Endodermal cell (in vitro differentiated cells): Measurements from ENCODE around the gene BEST1. TPM values are rescaled to one million over a fixed set of nuclear protein-coding genes. Genes with fewer than 3 reads are reported as not detected.

Experiments used
- DNase-seq: peaks from one replicate; pipeline ENCODE4 v3.0.0-alpha.2; 2017
- H3K27ac ChIP-seq: 2 replicates; pipeline ENCODE4 v1.5.1; 2013; ENCODE audit warnings: mild to moderate bottlenecking, low read depth, low read length, moderate library complexity
- H3K27me3 ChIP-seq: 2 replicates; pipeline ENCODE4 v1.6.1; 2013; ENCODE audit warnings: mild to moderate bottlenecking, low read length, moderate library complexity; ENCODE audit not compliant: insufficient read depth, control insufficient read depth, poor library complexity, severe bottlenecking
- H3K36me3 ChIP-seq: 2 replicates; pipeline ENCODE4 v1.7.0; 2013; ENCODE audit warnings: mild to moderate bottlenecking, low read length, moderate library complexity; ENCODE audit not compliant: control insufficient read depth, insufficient read depth
- H3K4me1 ChIP-seq: one replicate; pipeline ENCODE4 v1.7.0; 2013; ENCODE audit warnings: low read length; ENCODE audit not compliant: control insufficient read depth, insufficient read depth
- H3K4me3 ChIP-seq: 2 replicates; pipeline ENCODE4 v1.5.1; 2013; ENCODE audit warnings: mild to moderate bottlenecking, low read length, moderate library complexity
- H3K9ac ChIP-seq: 2 replicates; pipeline ENCODE4 v1.6.1; 2013; ENCODE audit warnings: mild to moderate bottlenecking, low read length, moderate library complexity; ENCODE audit not compliant: poor library complexity, severe bottlenecking; ENCODE audit errors: extremely low read depth
- H3K9me3 ChIP-seq: 2 replicates; pipeline ENCODE4 v1.6.1; 2013; ENCODE audit warnings: mild to moderate bottlenecking, low read length, moderate library complexity; ENCODE audit not compliant: control insufficient read depth
- H3K27ac Mint-ChIP-seq: 2 replicates; pipeline ENCODE4 v1.8.0; 2020; ENCODE audit warnings: mixed read lengths
- H3K27me3 Mint-ChIP-seq: 2 replicates; pipeline ENCODE4 v1.8.0; 2021; ENCODE audit warnings: mild to moderate bottlenecking, mixed read lengths; ENCODE audit not compliant: insufficient read depth
- H3K36me3 Mint-ChIP-seq: 2 replicates; pipeline ENCODE4 v1.8.0; 2020; ENCODE audit warnings: low read depth, mixed read lengths
- H3K4me1 Mint-ChIP-seq: 2 replicates; pipeline ENCODE4 v1.8.0; 2020; ENCODE audit warnings: mixed read lengths
- H3K4me3 Mint-ChIP-seq: 2 replicates; pipeline ENCODE4 v1.8.0; 2020; ENCODE audit warnings: mild to moderate bottlenecking, moderate library complexity, mixed read lengths
- H3K9me3 Mint-ChIP-seq: 2 replicates; pipeline ENCODE4 v1.8.0; 2020; ENCODE audit warnings: mild to moderate bottlenecking, mixed read lengths
- CTCF ChIP-seq: fragments of 200-600 bp; sonication (generic); conservative IDR thresholded peaks from 2 replicates; pipeline ENCODE4 v1.5.0; 2021; ENCODE audit warnings: antibody characterized with exemption, mild to moderate bottlenecking
- WGBS, 2 experiments: methylation state at CpG; one replicate each; pipeline versions ENCODE4 v1.1.5 to v1.1.7; 2013; ENCODE audit warnings: missing lambda C conversion rate in 2 of 2, mixed read lengths in 1 of 2; ENCODE audit not compliant: insufficient coverage in 1 of 2, insufficient read length in 1 of 2; 5-methylcytosine and 5-hydroxymethylcytosine counted together
- total RNA-seq, 2 donors: library from RNA; stranded (reverse); fragmentation: NEBNext Ultra II Directional in 1 of 2; extraction: Animal tissue kit (Norgen Biotek cat#: 25700) in 1 of 2; gene quantifications; 2 replicates in 1 of 2; 3 replicates in 1 of 2; pipeline ENCODE4 v1.2.1, GENCODE V29; 2021

Gene BEST1
- total RNA-seq, 2 donors from 2014 or later, result 0.26 to 0.40 TPM

- no peaks in the 10 kb centered on the region for H3K9me3 ChIP-seq
- H3K9me3 Mint-ChIP-seq, result no peaks in the 10 kb centered on the region
- H3K4me1 Mint-ChIP-seq, result peaks cover 45% of the 10 kb centered on the region
- H3K27me3 ChIP-seq, result no peaks in the 10 kb centered on the region
- WGBS, 2 experiments, result 64 to 71% methylated on average over 8 to 16 of the region's 16 CpGs
- no peak overlapping the region for H3K9ac ChIP-seq
- DNase-seq, result peak; percentile 100
- H3K4me1 ChIP-seq, result peaks cover 18% of the 10 kb centered on the region
- peaks cover under 1% of the 10 kb centered on the region for H3K36me3 ChIP-seq
- peak overlapping the region; percentile 95 for H3K27ac Mint-ChIP-seq
- peaks cover 4% of the 10 kb centered on the region for H3K36me3 Mint-ChIP-seq
- no peak overlapping the region for H3K4me3 ChIP-seq
- no peaks in the 10 kb centered on the region for H3K27me3 Mint-ChIP-seq
- no peak for TF ChIP-seq CTCF
- H3K4me3 Mint-ChIP-seq, result peak overlapping the region; percentile 7
- peak overlapping the region; percentile 7 for H3K27ac ChIP-seq
These were observed 21.3 kb downstream of the BEST1 start for GRCh38 chr11:61971248-61972111.

DNA sequence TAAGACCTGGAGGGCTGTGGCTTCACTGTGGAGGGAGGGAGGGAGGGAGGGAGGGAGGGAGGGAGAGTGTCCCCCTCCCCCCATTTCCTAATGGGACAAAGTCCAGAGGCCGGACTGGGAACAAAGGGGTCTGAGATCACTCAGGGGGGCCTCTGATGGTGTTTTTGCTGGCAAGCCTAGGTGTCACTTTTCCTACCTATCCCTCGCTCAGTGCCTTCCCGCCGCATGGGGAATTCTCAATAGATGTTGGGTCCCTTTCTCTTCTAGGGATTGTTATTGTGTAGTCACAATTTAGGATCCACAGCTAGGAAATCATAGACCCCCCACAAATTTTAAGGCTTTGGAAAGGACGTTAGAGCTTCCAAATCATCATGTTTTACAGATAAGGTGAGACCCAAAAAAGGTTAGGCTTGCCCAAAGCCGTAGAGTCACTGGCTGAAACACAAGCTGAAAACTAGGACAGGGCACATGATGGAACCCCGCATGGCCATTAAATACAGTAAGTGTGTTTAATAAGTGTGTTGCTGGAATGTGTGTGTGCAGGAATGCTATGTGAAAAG lies 22.0 kb downstream of the BEST1 start:
- DNase-seq, result no peak
- H3K4me3 ChIP-seq, result no peak overlapping the region
- WGBS, 2 experiments, result 69 to 86% methylated on average over 2 to 7 of the region's 7 CpGs

More for the DNA sequence above, 22.0 kb downstream of the BEST1 start:
- H3K36me3 ChIP-seq, result no peaks in the 10 kb centered on the region
- no peak overlapping the region for H3K27ac ChIP-seq
- Mint-ChIP-seq H3K9me3 (no peaks in the 10 kb centered on the region), H3K27ac (peak overlapping the region; percentile 95), H3K27me3 (no peaks in the 10 kb centered on the region), H3K36me3 (no peaks in the 10 kb centered on the region), H3K4me3 (no peak overlapping the region), H3K4me1 (peaks cover 45% of the 10 kb centered on the region)
- peaks cover 18% of the 10 kb centered on the region for H3K4me1 ChIP-seq
- no peaks in the 10 kb centered on the region for H3K9me3 ChIP-seq
- TF ChIP-seq CTCF, result no peak
- H3K9ac ChIP-seq, result no peak overlapping the region
- no peaks in the 10 kb centered on the region for H3K27me3 ChIP-seq
